GM18867 (cell line): ENCODE measurements around the gene AGPAT2.

ENCODE experiments used
- ATAC-seq: cut with Tn5 transposase; IDR thresholded peaks from one replicate; pipeline ENCODE4 v1.9.1; 2021; ENCODE audit warnings: mild to moderate bottlenecking, moderate library complexity; ENCODE audit not compliant: unreplicated experiment

Gene AGPAT2

DNA sequence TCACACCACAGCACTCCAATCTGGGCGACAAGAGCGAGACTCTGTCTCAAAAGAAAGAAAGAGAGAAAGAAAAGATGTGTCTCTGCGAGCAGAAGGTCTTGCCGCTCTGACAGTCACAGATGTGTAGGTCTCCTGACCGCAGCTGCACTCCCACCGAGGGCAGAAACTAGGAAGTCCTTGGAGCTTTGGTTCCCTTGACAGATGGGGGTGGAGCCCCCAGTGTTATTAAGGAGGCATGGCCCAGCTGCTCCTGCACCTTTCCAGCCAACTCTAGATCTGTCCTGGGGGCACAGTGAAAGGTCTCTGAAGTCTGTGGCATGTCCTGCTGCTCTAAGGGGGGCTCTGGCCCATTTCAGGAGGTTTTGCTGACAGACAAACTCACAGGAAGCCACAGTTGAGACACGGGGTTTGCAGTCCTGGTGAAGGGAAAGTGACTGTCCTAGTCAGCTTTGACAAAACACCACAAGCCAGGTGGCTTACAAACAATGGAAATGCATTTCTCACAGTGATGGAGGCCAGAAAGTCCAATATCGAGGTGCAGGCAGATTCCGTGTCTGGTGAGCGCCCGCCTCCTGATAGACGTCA, 16.1 kb upstream of the AGPAT2 start:
- ATAC-seq = no peak

- no peak for ATAC-seq
Observed at GRCh38 chr9:136701668-136702053, 14.4 kb upstream of the AGPAT2 start.

GRCh38 chr9:136700959-136701667, 13.9 kb upstream of the AGPAT2 start:
- ATAC-seq = peak; percentile 70

DNA sequence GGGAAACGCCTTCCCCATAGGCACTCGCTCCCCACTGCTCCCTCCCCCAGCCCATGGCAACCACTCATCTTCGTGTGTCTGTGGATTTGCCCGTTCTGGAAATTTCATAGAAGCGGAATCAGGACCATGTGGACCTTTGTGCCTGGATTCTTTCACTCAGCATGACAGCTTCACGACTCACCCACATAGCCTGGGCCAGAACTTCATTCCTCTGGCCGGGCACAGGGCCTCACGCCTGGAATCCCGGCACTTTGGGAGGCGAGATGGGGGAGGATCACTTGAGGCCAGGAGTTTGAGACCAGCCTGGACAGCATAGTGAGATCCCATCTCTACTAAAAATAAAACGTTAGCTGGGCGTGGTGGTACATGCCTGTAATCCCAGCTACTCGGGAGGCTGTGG, 13.0 kb upstream of the AGPAT2 start:
- no peak for ATAC-seq

DNA sequence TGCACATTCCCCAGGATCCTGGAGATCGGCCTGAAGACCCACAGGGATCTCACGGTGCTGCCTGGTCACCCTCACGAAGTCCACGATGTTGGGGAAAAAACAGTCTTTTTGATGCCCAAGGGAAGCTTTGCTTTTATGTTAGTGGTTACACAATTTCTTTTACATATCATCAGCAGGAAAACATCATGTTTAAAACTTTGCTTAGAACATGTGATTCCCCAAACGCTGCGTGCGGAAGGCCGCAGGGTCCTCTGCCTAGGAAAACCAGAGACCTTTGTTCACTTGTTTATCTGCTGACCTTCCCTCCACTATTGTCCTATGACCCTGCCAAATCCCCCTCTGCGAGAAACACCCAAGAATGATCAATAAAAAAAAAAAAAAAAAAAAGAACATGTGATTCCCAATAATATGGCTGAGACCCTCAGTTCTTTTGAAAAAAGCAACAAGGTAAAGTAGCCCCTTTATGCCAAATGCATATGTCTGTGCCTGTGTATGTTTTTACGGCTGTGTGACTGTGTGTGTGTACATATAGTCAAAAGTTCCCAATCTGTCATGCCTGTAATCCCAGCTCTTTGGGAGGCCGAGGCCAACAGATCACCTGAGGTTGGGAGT, 11.5 kb upstream of the AGPAT2 start:
- no peak for ATAC-seq

- no peak for ATAC-seq
Observed at GRCh38 chr9:136697821-136698526, 10.7 kb upstream of the AGPAT2 start.

- no peak for ATAC-seq
Observed at GRCh38 chr9:136697146-136697820, 10.0 kb upstream of the AGPAT2 start.

GRCh38 chr9:136696502-136696901, 9.2 kb upstream of the AGPAT2 start:
- no peak for ATAC-seq

DNA sequence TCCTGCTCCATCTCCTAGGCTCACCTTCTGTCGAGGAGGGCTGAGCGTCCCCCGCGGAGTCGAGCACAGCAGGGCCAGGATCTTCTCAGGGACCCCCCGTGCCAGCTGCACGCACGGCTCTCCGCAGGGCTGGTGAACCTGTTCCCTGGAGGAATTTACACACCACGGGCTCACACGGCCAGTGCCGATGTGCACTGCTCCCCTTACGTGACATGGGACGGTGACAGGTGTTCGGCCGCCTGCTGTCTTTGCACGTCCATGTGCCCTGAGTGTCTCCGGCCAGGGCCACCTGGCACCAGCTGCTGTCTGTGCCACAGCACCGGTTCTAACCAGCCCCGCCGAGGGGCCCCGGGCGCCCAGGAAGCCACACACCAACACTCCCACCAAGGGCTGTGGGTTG, 8.7 kb upstream of the AGPAT2 start:
- no peak for ATAC-seq

- ATAC-seq = no peak
Observed at GRCh38 chr9:136695435-136695895, 8.2 kb upstream of the AGPAT2 start.

DNA sequence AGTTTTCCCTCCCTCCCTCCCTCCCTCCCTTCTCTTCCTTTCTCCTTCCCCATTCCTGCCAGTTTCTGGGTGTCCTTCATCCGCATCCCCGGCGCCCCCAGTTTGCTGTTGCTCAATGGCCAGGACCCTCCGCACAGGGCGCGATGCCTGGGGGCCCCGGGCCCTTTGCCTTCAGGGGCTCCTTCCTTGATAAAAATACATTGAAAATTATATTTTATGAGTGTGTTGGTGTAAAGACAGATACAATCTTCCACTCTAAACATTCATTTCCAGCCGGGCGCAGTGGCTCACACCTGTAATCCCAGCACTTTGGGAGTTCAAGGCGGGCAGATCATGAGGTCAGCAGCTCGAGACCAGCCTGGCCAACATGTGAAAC, 7.6 kb upstream of the AGPAT2 start:
- no peak for ATAC-seq

- ATAC-seq = no peak
Observed at GRCh38 chr9:136694163-136694871, 7.1 kb upstream of the AGPAT2 start.

GRCh38 chr9:136693490-136694162, 6.4 kb upstream of the AGPAT2 start:
- ATAC-seq = no peak

GRCh38 chr9:136693135-136693489, 5.9 kb upstream of the AGPAT2 start:
- no peak for ATAC-seq

- no peak for ATAC-seq
Observed at GRCh38 chr9:136692185-136693134, 5.2 kb upstream of the AGPAT2 start.

DNA sequence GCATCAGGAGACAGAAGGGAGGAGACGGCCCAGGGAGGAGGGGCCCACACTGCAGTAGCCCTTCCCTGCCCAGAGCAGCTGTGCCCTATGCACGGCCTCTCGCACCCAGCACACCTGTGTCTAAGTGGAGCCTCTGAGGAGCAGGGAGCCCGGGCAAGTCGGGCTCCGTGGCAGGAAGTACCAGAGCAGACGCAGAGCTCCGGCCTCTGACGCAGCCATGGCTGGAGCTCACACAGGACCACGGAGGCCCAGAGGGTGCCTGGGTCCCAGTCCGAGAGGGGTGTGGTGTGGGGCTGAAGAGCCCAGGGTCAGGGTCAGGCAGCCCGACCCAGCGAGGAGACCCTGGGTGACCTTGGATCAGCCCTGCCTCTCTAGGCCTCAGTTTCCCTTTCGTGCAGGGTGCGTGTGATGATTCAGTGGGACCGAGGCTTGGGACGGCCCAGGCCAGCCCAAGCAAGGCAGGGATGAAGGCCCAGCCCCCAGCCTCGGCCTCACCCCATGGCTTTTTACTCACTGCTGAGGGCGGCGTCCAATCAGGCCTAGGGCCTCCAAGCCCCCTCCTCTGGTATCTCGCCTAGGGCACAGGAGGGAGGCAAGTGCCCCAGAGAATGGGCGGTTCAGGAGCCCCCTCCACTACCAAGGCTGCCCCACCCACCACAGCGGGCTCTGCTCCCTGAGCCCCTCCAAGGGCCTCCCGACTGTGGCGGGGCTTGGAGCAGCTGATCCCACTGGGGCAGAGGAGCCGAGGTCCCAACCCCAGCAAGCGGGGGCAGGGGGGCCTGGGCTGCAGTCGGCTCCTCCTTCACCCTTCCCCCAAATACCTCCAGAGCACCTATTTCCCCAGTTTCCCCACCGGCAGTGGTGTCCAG, 4.3 kb upstream of the AGPAT2 start:
- ATAC-seq = no peak

- no peak for ATAC-seq
Observed at GRCh38 chr9:136690806-136691261, 3.6 kb upstream of the AGPAT2 start.
